Endothelial cell of hepatic sinusoid (primary cell): ENCODE data around the gene ATG10.
"Not testable (repeated sequence)": the region's sequence is repeated elsewhere in the genome, so short reads cannot be mapped to it uniquely, and the experiment has no call there.

Experiments
- in situ Hi-C: cut with HindIII; loops from 2 replicates; pipeline ENCODE4 v1.10.0; 2017; ENCODE audit warnings: low sequenced_read_pairs

The ATG10 gene

DNA sequence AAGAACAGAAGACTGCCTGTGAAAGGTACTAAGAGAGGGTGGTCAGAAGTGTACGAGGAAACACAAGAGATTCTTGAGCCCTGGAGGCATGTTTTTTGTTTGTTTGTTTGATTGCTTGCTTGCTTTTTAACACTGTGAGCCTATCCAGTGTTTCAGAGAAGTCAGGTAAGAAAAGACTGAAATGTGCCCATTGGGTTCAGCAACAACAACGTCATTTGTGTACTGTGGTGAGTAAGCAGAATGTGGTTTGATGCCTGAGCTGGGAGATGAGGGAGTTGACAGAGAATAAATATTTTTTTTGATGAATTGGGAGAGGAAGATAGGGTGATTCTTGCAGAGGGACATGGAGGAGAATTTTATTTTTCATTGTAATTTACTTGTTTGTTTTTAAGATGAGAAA is 233.2 kb downstream of the ATG10 start:
- in situ Hi-C loops: no loop called here

DNA sequence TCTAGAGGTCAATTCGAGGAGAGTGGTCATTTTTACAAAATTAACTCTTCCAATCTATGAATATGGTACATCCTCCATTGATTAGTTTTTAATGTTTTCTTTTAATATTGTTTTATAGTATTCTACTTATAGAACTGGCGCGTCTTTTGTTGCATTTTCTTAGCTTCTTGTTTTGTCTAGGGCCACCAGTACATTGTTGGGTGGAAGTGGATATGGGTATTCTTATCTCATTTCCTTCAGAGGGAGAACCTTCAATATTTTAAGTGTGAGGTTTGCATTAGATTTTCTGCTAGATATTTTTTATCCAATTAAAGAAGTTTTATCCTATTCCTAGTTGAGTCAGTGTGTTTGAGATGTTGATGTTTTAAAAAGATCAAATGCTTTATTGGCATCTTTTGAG is 236.5 kb downstream of the ATG10 start:
- in situ Hi-C loops: no loop called here

DNA sequence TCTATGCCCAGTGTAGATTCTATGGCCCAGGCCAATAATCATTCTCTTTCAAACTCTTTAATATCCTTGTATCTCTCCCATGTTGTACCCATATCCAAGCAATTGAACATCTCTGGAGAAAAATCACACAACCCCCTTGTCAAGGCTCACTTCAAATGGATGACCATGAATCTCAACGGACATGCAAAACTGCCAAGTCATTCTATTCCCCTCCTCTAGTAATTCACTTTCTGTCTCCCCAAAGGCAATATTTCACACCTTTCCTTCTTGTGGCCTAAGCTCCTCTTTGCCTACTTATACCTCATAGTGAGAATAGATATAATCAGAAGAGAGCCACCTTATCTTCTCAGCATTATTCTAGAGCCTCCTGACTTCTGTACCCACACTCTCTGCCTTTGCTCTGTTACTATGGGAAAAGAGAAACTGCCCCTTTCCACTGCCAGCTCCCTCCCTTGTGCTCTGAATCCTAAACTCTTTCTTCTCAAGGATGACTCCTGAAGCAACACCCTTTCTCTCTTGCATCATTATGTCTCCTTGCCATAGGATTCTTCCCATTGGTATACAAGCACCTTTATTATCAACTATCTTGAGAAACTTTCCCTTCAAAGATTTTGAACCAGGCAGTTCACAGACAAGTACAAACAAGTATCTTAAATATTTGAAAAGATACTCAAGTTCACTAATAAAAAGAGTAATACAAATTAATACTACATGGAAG is 240.2 kb downstream of the ATG10 start:
- in situ Hi-C loops: no loop called here

DNA sequence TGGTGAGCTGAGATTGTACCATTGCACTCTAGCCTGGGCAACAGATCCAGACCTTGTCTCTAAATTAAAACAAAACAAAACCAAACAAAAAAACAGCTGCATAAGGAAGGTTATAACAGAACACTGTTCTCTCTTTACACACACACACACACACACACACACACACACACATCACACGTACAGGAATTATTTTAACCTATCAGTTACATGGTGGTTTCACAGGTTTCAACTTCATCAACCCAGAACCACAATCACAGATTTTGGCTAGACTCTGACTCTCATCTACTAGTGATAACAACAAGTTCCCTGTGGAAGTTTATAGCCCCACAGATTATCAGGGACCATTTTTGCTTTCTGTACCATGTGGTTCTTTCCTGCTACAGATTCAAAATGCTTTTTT is 246.1 kb downstream of the ATG10 start:
- in situ Hi-C loops: no loop called here

DNA sequence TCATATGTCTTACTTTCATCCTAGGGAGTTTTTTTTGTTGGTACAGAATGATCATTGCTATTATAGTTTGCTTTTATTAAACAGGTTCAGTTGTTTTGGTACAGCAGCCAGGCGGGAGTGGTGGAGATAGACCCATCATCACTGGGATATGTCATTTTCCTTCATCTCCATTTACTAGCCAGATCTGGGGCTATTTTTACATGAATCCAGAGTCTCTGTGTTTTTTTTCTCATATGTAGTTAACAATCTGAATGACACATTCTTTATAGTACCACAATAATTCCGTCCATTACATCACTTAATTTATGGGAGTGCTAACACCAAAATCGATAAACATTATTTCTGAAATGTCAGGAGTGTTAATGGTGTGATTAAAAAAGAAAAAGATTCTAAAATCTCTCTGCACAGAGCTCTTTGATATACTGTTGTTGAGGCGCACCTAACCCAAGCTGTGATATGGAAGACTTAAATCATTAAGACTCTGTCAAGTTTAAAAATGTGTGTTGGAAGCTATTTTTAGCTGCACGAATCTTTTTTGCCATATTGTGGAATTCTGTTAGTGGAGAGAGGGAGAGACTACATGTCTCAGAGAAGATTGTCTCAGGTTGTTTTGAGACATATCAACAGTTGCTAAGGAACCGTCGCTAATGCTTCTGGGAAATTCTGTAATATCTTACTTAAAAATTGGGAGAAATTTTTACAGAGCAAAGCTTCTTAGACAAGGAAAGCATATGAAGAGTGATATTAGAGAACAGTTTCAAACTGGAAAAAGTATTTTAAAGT is 246.7 kb downstream of the ATG10 start:
- in situ Hi-C loops: no loop called here

DNA sequence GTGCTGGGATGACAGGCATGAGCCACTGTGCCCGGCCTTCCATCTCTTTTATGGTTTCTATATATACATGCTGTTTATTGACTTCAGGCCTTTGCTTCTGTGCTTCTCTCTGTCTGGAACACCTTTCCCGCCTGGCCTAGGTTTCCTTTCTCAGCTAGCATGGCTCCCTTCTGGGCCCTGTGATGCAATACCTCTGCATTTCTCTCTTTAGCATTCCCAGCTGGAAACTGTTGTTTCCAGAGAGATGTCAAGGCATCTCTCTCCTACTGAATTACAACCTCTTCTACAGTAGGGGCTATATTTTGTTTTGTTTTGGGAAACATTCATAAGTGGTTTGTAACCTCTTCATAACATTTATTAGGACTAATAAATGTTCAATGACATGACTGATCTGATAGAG is 249.2 kb downstream of the ATG10 start:
- in situ Hi-C loops: no loop called here

DNA sequence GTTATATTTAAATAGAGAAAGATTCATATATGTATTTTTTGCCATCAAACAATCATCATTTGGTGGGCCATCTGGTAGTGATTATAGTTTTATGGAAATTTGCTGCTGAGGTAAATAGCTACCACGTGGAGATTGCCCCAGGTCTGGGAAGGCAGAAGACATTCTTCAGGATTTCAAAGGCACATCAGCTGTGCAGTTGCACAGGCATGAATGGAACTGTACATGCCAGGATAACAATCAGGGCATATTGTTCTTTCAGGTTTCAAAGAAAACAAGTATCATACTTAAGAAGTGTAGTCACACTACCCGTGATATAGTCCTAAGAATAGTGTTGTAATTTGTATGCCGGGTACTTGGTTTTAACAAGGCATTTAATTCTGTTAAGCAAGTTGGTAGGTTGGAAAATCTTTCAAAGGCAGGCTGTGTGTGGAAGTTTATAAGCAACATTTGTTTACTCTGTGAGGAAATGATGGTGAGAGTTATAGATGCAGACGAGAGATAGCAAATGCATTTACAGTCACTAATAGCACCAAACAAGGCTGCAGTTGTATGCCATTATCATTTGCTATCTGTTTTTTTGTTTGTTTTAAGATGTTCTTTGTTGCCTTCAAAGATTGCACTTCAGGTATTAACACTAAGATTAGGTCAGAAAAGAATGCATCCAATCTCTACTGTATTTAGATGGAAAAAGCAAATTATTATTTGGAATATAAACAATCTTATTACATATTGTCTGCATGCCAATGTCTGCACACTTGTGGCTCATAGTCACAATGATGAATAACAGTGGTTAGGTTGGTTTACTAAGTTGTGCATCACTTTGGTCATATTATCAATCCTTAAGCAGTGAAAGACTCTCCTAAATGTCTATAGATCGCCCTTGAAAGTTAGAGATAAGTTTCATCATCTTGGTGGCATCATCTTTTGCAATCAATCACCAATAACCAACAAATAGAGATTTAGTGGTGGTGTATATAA is 251.1 kb downstream of the ATG10 start:
- in situ Hi-C loops: no loop called here

DNA sequence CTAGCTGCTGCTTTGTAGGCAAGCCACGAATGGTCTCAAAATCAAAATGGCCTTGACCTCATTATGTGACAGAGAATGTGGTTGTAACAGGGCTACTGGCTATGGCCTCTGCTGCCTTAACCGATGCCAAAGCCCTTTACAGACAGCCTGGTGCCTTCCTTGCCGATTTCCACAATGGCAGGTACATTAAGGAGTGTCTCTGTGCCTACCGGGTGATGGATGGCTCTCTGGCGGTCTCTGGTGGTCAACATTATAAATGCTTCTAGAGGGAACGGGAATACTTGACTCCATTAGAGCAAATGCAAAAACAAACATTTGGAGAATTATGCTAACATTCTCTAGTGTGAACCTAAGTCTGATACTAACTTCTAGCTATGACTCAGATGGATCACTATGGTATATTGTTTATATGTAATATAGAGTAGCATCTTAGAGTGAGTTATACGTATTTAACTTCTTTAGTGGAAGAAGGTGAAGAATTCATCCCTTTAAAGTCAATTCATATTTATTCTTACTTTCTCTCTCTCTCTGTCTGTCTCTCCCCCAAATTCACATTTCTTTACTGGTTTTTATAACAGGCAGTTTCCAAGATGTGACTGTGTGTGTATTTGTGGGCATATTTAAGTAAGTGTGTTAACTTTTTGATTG is 253.8 kb downstream of the ATG10 start:
- in situ Hi-C loops: no loop called here

DNA sequence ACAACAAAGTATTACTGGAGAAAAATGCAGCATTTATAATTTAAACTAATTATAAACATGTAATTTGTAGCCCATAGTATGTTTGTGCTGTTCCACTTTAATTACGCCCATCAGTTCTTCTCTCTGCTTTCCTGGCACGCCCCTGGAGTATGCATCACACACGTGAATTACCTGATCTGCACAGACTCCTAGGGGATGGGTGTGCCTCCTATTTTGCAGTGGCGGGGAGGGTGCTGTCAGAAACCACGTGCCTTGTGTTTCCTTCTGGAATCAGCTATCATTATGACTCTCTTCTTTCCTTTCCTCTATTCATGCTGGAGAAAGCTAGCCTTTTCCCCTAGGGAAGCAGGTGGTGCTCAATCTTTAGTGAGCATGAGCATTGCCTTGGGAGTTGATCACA is 263.1 kb downstream of the ATG10 start:
- in situ Hi-C loops: no loop called here

DNA sequence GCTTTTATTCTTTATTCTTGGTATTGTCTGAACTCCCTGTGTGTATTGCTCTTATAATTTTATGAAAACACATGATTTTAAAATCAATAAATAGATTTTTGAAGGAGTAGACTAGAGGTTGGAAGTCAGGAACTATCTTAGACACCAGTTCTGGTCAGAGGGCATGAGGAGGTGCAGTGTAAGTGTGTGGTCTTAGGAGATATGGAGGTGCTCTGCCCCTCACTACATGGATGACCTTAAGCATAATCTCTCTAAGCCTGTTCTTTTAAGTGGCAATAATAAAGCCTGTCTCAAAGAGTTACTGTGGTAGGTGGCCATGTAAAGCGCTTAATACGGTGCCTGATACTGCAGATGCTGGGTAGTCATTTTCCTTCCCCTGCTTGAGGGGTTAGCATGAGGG is 272.3 kb downstream of the ATG10 start:
- in situ Hi-C loops: no loop called here

DNA sequence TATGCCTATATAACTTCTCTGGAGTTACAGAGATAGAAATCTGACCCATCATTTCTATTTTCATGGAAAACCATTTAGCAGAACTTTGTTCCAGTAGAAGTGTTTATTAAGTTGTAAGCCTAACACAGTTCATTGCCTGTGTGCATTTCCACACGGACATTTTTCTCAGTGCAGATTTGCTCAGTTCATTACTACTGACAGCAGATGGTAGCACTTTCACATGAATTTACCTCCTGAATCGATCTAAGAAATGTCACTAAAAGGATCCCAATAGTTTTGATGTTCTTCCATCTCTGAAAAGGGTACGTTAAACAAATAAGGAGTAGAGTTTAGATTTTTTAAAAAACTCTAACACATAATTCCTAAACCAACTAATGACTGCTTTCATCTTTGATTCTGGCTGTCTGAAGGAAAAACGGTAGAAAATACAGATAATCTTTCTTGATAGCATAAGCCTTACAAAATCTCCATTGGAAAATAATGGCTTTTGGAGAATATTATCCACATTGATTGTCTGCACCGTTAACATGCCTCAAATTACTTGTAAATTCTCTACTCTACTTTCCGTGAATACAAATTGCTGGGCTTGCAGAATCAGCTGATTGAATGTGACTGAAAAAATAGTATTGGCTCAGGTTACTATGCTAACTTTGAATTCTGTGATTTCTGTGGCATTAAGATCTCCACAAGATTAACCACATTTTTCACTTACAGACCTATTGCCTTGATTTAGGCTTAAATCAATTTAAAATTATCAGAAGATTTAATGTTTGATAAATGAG is 273.2 kb downstream of the ATG10 start:
- in situ Hi-C loops: no loop called here

DNA sequence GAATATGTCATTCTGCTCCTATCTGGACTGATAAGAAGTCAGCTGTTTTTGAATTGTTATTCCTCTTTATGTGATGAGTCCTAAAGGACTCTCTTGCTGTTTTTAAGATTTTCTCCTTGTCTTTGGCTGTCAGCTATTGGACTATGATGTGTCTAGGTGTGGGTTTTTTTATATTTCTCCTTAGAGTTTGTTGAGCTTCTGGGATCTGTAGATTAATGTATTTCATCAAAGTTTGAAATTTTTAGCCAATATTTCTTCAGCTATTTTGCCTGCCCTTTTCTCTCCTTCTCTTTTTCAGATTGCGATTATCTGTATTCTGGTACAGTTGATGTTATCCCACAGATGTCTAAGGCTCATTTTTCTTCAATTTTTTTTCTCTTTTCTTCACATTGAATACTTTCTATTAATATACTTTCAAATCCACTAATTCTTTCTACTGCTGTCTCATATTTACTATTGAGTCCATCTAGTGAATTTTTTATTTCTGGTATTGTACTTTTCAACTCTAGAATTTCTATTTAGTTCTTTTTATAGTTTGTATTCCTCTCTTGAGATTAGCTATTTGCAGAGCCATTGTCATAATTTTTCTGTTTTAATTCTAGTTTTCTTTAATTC is 275.2 kb downstream of the ATG10 start:
- in situ Hi-C loops: no loop called here

DNA sequence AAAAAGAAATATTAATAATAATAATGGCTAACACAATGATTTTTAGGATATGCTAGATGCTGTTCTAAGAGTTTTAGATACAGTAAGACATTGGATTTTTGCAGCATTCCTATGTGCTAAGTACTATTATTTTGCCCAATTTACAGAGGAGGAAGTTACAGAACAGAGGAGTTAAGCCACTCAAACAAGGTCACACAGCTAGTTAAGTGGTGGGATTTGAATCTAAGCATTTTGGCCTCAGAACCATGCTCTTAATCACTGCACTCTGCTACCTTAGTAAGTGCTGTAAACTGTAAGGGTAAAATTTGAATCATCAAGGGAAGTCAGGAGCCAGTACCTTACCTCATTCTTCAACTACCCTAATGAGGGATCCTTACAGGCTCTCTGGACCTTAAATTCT is 280.9 kb downstream of the ATG10 start:
- in situ Hi-C loops: no loop called here

DNA sequence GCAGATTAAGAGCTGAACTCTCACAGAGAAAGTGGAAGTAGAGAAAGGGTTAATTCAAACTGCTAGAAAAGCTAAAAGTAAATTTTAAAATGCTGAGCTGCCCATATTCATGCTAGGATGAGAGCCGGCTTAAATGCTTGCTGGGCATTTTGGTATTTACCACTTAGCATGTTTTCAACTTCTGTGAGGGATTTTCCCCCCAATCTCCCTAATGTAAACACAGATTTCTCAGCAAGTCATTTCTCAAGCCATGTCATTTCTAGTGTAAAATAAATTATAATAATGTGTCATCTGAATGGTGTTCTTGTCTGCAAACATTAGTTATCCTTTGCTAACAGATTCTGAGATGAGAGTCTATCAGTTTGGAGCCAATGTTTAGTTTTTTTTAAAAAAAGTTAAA is 284.0 kb downstream of the ATG10 start:
- in situ Hi-C loops: no loop called here

DNA sequence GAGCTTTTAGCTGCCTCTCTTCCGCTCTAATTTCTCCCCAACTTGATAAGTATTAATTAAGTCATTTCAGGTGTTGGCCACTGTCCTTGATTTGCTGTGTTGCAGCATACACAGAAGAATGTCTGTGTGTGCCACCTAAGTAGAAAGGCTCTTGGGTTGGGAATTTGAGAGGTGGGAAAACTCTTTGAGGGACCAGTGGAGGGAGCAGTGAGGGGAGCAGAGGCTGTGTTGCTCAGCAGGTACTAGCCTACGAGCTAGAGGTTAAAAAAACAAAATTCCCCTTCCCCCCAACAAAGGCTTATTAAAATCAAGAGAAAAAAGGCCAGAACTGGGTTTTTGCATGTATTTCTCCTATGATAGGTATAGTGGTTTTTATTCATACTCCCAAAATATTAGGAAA is 285.4 kb downstream of the ATG10 start:
- in situ Hi-C loops: no loop called here

DNA sequence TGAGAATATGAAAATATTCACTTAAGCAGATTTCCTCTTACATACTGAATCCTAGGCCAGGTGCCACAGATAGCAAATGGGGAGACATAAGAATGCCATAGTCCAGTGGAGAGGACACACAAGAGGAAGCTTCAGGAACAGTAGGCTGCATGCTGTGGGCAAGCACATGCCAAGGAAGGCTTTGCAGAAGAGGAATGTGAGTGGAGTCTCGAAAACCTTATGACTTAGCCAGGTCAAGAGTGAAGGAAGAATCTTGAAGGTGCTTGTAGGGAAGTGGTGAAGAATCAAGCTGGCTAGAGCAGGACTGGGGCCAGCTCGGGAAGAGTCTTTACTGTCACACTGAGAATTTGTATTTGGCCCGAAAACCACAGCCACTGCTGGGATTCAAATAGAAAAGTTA is 285.9 kb downstream of the ATG10 start:
- in situ Hi-C loops: no loop called here

DNA sequence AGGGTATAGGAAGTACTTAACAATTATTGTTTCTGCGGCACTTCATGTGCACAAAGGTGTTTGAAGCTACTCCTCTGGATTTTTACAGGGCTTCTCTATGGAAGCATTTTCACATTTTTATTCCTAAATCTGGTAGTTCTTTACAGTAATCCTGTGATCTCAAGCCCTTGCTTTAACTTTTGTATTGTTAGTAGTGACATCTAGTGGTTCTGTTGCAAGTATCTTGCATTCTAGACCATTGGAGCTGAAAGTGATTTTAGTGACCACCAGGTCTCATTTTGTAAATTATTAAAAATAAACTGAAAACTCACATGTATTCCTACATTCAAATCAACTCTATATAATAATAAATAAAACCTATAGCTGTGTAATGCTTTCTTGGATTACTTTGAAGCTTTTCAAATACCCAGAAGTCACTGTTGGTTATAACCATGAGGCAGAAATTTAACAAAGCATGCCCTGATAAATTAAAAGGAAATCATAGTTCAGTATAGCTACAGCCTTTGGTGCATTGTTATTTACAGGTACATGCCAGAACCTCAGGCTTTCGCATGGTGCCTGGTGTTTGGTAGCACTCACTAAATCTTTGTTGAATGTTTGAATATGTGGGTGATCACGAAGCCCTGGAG is 287.5 kb downstream of the ATG10 start:
- in situ Hi-C loops: no loop called here

DNA sequence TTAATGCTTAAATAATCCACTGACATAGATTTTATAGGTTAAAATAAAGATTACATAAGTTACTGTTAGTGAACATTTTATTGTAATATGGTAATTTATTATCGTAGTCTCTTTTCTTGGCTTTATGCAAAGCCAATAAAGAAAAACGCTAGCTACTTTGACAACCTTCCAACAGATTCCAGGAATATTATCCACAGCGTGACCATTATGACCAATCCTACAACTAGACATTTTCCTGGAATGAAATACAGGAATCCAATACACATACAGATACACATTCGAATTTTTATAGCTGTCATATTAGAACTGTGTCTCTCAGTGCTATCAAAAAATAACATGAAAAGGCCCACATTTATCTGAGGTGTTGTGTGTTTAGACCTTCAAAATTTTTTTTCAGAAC is 293.2 kb downstream of the ATG10 start:
- in situ Hi-C loops: no loop called here

DNA sequence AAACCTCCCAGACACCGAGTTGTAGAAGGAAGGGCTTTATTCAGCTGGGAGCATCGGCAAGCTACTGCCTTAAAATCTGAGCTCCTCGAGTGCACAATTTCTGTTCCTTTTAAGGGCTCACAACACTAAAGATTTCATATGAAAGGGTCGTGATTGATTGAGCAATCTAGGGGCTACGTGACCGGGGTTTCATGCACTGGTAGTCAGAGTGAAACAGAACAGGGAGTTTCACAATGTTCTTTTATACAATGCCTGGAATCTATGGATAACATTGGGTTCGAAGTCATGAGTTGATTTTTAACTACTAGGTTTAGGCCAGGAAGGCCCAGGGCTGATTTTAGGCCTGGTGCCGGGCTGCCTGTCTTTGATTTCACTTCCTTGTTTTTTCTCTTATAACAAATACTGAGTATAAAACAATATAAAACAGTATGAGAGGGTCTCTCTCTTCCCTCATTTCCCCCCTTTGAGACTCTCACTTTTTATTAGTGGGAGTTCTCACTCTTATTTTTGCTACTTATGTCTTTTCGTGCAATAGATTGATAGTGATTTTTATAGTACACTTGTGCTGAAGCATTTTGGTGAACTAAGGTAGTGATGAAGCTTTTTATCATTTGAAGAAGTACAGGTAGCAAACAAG is 295.6 kb downstream of the ATG10 start:
- in situ Hi-C loops: not testable (repeated sequence)
